HL-60 (cell line): ENCODE results near the gene CTNNA2.

Experiments used
- DNase-seq, 2 experiments: peaks; one replicate each; pipeline ENCODE4 v3.0.0-alpha.2; 2010 to 2020; ENCODE audit warnings: low read depth in 1 of 2, low spot score in 1 of 2
- H3K27ac ChIP-seq: fragments of 250-450 bp; sonication (Bioruptor Pico); replicated peaks from 2 replicates; pipeline ENCODE4 v1.5.1; 2020; ENCODE audit warnings: mild to moderate bottlenecking, moderate library complexity
- H3K27me3 ChIP-seq: fragments of 250-450 bp; sonication (Bioruptor Pico); 2 replicates; pipeline ENCODE4 v1.5.1; 2021; ENCODE audit warnings: mild to moderate bottlenecking, moderate library complexity; ENCODE audit not compliant: insufficient read depth, poor library complexity, severe bottlenecking
- H3K4me3 ChIP-seq: replicated peaks from 2 replicates; pipeline ENCODE4 v1.5.1; 2011; ENCODE audit warnings: mild to moderate bottlenecking, control low read depth, low read length; ENCODE audit not compliant: insufficient read depth
- CTCF ChIP-seq: IDR thresholded peaks from one replicate; pipeline ENCODE4 v1.5.1; 2011; ENCODE audit warnings: low read length, control low read depth, inconsistent platforms; ENCODE audit not compliant: insufficient read depth
- GABPA ChIP-seq: IDR thresholded peaks from 2 replicates; pipeline ENCODE4 v1.6.1; 2012; ENCODE audit warnings: low read depth
- POLR2AphosphoS5 ChIP-seq: IDR thresholded peaks from 2 replicates; pipeline ENCODE4 v1.6.1; 2012; ENCODE audit warnings: low read depth
- REST ChIP-seq: IDR thresholded peaks from 2 replicates; pipeline ENCODE4 v1.6.1; 2012; ENCODE audit warnings: low read depth; ENCODE audit not compliant: insufficient replicate concordance
- SPI1 ChIP-seq: IDR thresholded peaks from 2 replicates; pipeline ENCODE4 v1.6.1; 2012; ENCODE audit warnings: low read depth, mild to moderate bottlenecking, borderline replicate concordance

CTNNA2 gene

GRCh38 chr2:80420530-80421208, 907.8 kb downstream of the CTNNA2 start:
- no peaks in the 10 kb centered on the region for H3K27me3 ChIP-seq
- H3K4me3 ChIP-seq, result no peak overlapping the region
- no peak overlapping the region for H3K27ac ChIP-seq
- no peak for DNase-seq
- TF ChIP-seq GABPA (no peak), CTCF (no peak), REST (no peak), POLR2AphosphoS5 (no peak)

DNA sequence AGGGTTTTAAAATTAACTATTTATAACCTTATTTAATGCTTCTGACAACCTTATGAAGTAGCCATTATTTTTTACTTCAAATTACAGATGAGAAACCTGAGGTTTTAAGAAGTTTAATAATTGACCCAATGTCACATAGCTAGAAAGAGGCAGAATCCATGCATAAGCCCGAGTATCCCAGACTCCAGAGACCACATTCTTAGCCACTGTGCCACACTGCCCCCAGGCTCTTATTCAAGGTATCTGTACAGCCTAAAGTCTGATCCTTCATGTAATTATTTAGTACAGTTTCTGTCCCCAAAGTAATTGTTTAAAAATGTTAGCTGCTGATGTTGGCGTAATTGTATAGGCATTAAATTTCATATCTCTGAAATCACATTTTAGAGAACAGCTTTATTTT, 916.4 kb downstream of the CTNNA2 start:
- DNase-seq, result no peak
- Histone ChIP-seq H3K4me3 (no peak overlapping the region), H3K27me3 (no peaks in the 10 kb centered on the region), H3K27ac (no peak overlapping the region)
- TF ChIP-seq SPI1, result no peak
- TF ChIP-seq POLR2AphosphoS5, result no peak
- no peak for TF ChIP-seq GABPA
- no peak for TF ChIP-seq REST

- H3K27me3 ChIP-seq, result no peaks in the 10 kb centered on the region
- DNase-seq, result no peak
- TF ChIP-seq REST (no peak), POLR2AphosphoS5 (no peak)
Measured at GRCh38 chr2:80437959-80438358, 925.1 kb downstream of the CTNNA2 start.

GRCh38 chr2:80438686-80439085, 925.8 kb downstream of the CTNNA2 start:
- H3K27ac ChIP-seq, result no peak overlapping the region
- H3K27me3 ChIP-seq, result no peaks in the 10 kb centered on the region
- H3K4me3 ChIP-seq, result no peak overlapping the region
- DNase-seq, result no peak
- TF ChIP-seq GABPA (no peak), CTCF (no peak), REST (no peak), SPI1 (no peak), POLR2AphosphoS5 (no peak)

More at GRCh38 chr2:80437959-80438358, 925.1 kb downstream of the CTNNA2 start:
- Histone ChIP-seq H3K27ac (no peak overlapping the region), H3K4me3 (no peak overlapping the region)
